Mucosa of stomach (tissue), 1 donor: ENCODE results near the gene PABPN1L.

ENCODE experiments used
- H3K27me3 ChIP-seq: one replicate; pipeline ENCODE4 v1.7.0; 2013; ENCODE audit warnings: mild to moderate bottlenecking, low read length; ENCODE audit not compliant: control insufficient read depth, insufficient read depth
- H3K36me3 ChIP-seq: one replicate; pipeline ENCODE4 v1.7.0; 2013; ENCODE audit warnings: low read length; ENCODE audit not compliant: control insufficient read depth, insufficient read depth
- H3K4me1 ChIP-seq: one replicate; pipeline ENCODE4 v1.7.0; 2013; ENCODE audit warnings: mild to moderate bottlenecking, low read length; ENCODE audit not compliant: control insufficient read depth, insufficient read depth
- H3K4me3 ChIP-seq: one replicate; pipeline ENCODE4 v1.7.0; 2013; ENCODE audit warnings: low read length
- H3K9ac ChIP-seq: one replicate; pipeline ENCODE4 v1.7.0; 2013; ENCODE audit warnings: mild to moderate bottlenecking, low read length, moderate library complexity
- H3K9me3 ChIP-seq: one replicate; pipeline ENCODE4 v1.7.0; 2013; ENCODE audit warnings: mild to moderate bottlenecking, low read length, moderate library complexity; ENCODE audit not compliant: control insufficient read depth
- donor health status: Pancreatic carcinoma.

Gene PABPN1L

DNA sequence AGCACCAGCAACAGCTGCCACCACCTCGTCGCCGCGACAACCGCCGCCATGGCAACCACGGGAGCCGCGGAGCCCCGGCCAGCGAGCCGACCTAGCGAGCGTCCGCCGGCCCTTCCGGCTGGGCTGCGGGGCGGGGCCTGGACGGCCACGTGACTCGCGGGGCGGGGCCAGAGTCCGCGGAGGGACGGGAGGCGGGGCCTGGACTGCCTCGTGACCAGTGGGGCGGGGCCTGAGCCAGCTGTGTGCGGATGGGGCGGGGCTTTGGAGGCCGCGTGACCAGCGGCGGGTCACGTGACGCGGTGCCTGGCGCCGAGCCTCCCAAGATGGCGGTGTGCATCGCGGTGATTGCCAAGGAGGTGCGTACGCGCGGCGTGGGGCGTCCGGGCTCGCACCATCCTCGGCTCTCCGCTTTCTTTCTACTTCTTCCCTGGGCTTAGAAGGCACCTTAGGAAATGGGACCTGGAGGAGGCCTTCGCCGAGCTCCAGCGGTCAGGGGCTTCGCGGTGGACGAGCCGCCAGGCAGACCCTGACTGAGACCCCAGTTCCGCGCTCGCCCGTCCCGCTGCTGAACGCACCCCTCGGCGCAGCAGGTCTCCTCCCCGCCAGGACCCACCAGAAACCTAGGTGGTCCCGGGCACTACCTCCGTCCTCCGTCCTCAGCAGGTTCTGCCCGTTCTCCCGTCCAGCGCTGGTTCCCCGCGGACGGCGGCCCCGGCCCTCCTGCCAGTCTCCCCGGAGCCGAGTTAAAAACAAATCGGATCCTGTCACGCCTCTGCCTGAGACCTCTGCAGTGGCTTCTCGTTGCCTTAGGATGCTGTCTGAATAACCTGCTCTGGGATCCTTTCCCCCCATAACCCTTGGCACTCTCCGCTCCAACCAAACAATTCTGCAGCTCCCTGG, 9.4 kb downstream of the PABPN1L start, which contains the start of the genes GALNS and TRAPPC2L:
GALNS (minus strand) TSS at position 120 of the 900 bp plus-strand sequence; CDS start at position 50, 70 bp downstream.
TRAPPC2L (plus strand) TSS at position 300 of the 900 bp plus-strand sequence; CDS start at position 324, 24 bp downstream.
- H3K4me1 ChIP-seq, result peaks cover 18% of the 10 kb centered on the region
- H3K9me3 ChIP-seq, result no peaks in the 10 kb centered on the region
- peak within 1 kb of the TSS; percentile 68 for H3K9ac ChIP-seq

GRCh38 chr16:88856122-88856827, 10.2 kb downstream of the PABPN1L start:
- peaks cover 18% of the 10 kb centered on the region for H3K4me1 ChIP-seq
- no peaks in the 10 kb centered on the region for H3K27me3 ChIP-seq

More for the DNA sequence above, 9.4 kb downstream of the PABPN1L start, which contains the start of the genes GALNS and TRAPPC2L:
- Histone ChIP-seq H3K36me3 (no peaks in the 10 kb centered on the region), H3K4me3 (peak within 1 kb of the TSS; percentile 53), H3K27me3 (no peaks in the 10 kb centered on the region)

GRCh38 chr16:88855736-88856121, 10.7 kb downstream of the PABPN1L start:
- no peaks in the 10 kb centered on the region for H3K27me3 ChIP-seq
- H3K4me3 ChIP-seq, result no peak overlapping the region
- H3K9me3 ChIP-seq, result no peaks in the 10 kb centered on the region
- H3K36me3 ChIP-seq, result no peaks in the 10 kb centered on the region
- peak overlapping the region; percentile 53 for H3K9ac ChIP-seq
- H3K4me1 ChIP-seq, result peaks cover 18% of the 10 kb centered on the region

More at GRCh38 chr16:88856122-88856827, 10.2 kb downstream of the PABPN1L start:
- peak overlapping the region; percentile 53 for H3K4me3 ChIP-seq
- no peaks in the 10 kb centered on the region for H3K36me3 ChIP-seq
- H3K9ac ChIP-seq, result peak overlapping the region; percentile 53
- H3K9me3 ChIP-seq, result no peaks in the 10 kb centered on the region

- H3K4me3 ChIP-seq, result no peak overlapping the region
- no peaks in the 10 kb centered on the region for H3K9me3 ChIP-seq
- no peaks in the 10 kb centered on the region for H3K36me3 ChIP-seq
- H3K9ac ChIP-seq, result no peak overlapping the region
- no peaks in the 10 kb centered on the region for H3K27me3 ChIP-seq
- peaks cover 18% of the 10 kb centered on the region for H3K4me1 ChIP-seq
Observed at GRCh38 chr16:88855176-88855575, 11.3 kb downstream of the PABPN1L start.

GRCh38 chr16:88854306-88855111, 12.0 kb downstream of the PABPN1L start:
- Histone ChIP-seq H3K4me1 (peaks cover 18% of the 10 kb centered on the region), H3K36me3 (no peaks in the 10 kb centered on the region), H3K27me3 (no peaks in the 10 kb centered on the region), H3K9ac (no peak overlapping the region), H3K9me3 (no peaks in the 10 kb centered on the region), H3K4me3 (no peak overlapping the region)

DNA sequence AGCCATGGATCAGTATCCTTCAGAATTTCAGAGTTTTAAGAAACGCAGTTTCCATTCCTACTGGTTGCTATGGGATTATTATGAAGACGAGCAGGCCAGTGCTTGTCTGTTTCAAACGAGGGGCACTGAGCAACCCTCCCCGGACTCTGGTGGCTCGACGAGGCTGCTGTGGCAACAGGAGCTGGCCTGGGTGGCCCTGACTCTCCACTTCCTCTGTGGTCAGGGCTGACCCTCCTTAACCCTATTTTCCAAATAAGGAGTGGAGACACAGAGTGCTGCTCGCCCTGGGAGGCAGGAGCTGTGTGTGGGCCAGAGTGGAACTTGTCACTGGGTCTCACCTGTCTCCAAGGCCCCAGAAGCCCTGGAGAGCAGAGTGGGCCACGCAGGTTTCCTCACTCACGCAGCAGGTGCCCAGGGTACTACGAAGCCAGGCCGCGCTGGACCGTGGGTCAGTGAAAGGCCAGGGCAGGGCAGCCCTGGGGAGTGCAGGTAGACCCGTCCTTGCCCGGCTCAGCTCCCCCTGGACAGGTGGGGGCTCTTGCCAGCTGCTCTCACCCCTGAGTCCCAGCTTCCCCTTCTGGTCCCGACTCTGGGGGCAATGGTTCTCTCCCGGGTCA, 13.0 kb downstream of the PABPN1L start:
- no peaks in the 10 kb centered on the region for H3K9me3 ChIP-seq
- H3K4me1 ChIP-seq, result peaks cover 18% of the 10 kb centered on the region
- H3K4me3 ChIP-seq, result no peak overlapping the region
- no peaks in the 10 kb centered on the region for H3K27me3 ChIP-seq
- no peak overlapping the region for H3K9ac ChIP-seq
- H3K36me3 ChIP-seq, result no peaks in the 10 kb centered on the region

GRCh38 chr16:88851616-88852015, 14.8 kb downstream of the PABPN1L start:
- Histone ChIP-seq H3K9me3 (no peaks in the 10 kb centered on the region), H3K4me1 (peaks cover 11% of the 10 kb centered on the region), H3K36me3 (no peaks in the 10 kb centered on the region), H3K9ac (no peak overlapping the region), H3K4me3 (no peak overlapping the region), H3K27me3 (no peaks in the 10 kb centered on the region)

GRCh38 chr16:88850531-88851199, 15.8 kb downstream of the PABPN1L start:
- Histone ChIP-seq H3K4me1 (peaks cover 6% of the 10 kb centered on the region), H3K9me3 (no peaks in the 10 kb centered on the region), H3K9ac (no peak overlapping the region), H3K27me3 (no peaks in the 10 kb centered on the region), H3K36me3 (no peaks in the 10 kb centered on the region), H3K4me3 (no peak overlapping the region)

DNA sequence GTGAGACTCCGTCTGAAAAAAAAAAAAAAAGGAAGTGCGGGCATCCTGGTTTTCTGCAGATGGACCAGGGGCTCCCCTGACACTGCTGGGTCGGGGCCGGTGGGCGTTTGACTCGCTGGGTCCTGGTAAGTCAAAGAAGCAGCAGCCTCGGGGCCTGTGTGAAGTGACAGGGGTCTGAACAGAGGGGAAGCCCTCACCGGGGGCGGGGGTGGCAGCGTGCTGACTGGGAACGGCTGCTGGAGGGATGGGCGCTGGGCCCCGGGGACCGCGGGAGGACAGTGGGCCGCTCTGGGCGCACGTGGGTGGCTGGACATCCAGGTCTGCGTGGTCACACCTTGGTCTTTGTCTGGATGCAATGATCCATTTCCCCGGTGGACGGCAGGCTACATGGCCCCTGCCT, 17.9 kb downstream of the PABPN1L start:
- Histone ChIP-seq H3K27me3 (no peaks in the 10 kb centered on the region), H3K4me3 (no peak overlapping the region), H3K4me1 (no peaks in the 10 kb centered on the region), H3K9ac (no peak overlapping the region), H3K9me3 (no peaks in the 10 kb centered on the region), H3K36me3 (no peaks in the 10 kb centered on the region)

DNA sequence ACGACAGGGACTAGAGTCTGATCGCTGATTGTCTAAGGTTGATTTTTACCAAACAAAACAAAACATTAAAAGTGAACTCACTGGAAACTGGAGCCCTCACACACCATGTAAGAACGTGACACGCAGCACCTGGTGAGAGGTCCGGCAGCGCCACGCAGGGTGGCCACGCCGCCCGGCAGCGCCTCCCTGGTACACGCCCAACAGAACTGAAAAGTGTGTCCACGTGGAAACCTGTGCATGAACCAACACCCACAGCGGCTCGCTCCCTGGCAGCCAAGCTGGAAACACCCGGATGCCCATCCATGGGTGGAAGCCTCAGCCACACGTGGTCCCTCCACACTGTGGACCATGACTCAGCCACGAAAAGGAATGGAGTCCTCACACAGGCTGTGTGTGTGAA, 18.8 kb downstream of the PABPN1L start:
- H3K9me3 ChIP-seq, result no peaks in the 10 kb centered on the region
- H3K4me1 ChIP-seq, result no peaks in the 10 kb centered on the region
- no peak overlapping the region for H3K4me3 ChIP-seq
- H3K27me3 ChIP-seq, result no peaks in the 10 kb centered on the region
- H3K9ac ChIP-seq, result no peak overlapping the region
- no peaks in the 10 kb centered on the region for H3K36me3 ChIP-seq

GRCh38 chr16:88846088-88846487, 20.4 kb downstream of the PABPN1L start:
- Histone ChIP-seq H3K9me3 (no peaks in the 10 kb centered on the region), H3K9ac (no peak overlapping the region), H3K27me3 (no peaks in the 10 kb centered on the region), H3K4me3 (no peak overlapping the region), H3K36me3 (no peaks in the 10 kb centered on the region), H3K4me1 (no peaks in the 10 kb centered on the region)
